Astrocyte (in vitro differentiated cells and primary cell): ENCODE results near the gene HOXA10.

Experiments used
- CTCF ChIP-seq: IDR thresholded peaks from 2 replicates; pipeline ENCODE4 v1.5.1; 2011; ENCODE audit warnings: low read depth, mild to moderate bottlenecking, inconsistent platforms, low read length, moderate library complexity; ENCODE audit not compliant: insufficient read depth
- EZH2 ChIP-seq: IDR thresholded peaks from 2 replicates; pipeline ENCODE4 v1.6.1; 2012; ENCODE audit warnings: mild to moderate bottlenecking, low read length, inconsistent platforms; ENCODE audit not compliant: insufficient read depth

DNA sequence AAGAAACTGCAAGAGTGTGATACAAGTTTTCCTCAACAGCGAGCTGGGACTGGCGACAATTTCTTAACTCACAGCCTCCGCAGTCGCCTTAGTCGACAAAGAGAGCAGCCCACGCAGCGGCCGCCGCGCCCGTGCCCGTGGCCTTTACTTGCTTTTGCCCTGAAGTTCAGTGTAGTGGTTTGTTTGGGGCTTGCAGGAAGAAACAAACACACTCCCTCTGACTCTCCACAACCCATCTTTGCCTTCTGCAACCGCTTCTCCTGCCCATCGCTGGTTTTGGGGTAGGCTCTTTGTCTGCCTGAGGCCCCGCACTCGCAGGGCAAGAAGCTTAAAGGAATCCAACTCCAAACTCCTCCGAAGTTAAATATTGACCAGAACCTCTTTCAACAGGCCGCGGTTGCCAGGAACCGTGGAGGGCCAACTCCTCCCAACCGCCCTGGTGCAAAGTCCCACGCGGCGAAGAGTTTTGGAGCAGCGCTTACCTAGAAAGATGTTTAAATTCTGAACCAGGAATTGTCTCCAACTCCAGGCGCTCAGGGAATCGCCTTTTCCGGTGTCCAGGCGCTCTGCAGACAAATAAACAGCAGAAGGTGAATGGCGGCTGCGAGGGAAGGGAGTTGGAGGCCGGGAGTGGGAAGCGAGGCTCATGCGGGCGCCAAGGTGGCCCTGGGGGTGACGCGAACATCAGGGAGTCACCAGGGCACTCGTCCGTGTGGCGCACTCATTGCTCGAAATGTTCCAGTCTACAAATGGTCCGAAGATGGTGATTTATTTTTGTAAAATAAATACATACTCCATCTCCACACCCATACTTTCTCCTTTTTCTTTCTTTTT is 51.8 kb downstream of the HOXA10 start:
- no peak for TF ChIP-seq CTCF
- no peak for TF ChIP-seq EZH2
